ENCODE data around the gene POSTN. TPM values are rescaled to one million over a fixed set of nuclear protein-coding genes. Genes with fewer than 3 reads are reported as not detected.
"Not testable (repeated sequence)": the region's sequence is repeated elsewhere in the genome, so short reads cannot be mapped to it uniquely, and the experiment has no call there.

POSTN gene
- total RNA-seq, 1 donor from 2014 or later, result 149 TPM

DNA sequence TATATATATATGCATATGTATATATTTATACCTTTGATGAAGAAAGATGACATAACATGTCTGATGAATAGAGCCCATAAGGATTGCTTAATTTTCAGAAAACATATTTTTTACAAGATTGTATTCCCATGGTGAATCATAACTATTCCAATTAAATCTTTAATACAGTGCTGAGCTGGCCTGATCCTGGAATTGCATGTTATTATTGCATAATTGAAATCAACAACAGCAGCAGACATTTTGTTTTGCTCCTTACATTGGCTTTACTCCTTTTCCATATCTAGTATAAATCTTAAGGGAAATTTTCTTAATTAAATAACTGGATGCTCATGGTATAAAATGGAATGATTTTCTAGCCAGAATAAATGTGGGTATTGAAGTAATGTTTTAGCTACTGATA is 22.0 kb downstream of the POSTN start:
- TF ChIP-seq, protein P1, sequence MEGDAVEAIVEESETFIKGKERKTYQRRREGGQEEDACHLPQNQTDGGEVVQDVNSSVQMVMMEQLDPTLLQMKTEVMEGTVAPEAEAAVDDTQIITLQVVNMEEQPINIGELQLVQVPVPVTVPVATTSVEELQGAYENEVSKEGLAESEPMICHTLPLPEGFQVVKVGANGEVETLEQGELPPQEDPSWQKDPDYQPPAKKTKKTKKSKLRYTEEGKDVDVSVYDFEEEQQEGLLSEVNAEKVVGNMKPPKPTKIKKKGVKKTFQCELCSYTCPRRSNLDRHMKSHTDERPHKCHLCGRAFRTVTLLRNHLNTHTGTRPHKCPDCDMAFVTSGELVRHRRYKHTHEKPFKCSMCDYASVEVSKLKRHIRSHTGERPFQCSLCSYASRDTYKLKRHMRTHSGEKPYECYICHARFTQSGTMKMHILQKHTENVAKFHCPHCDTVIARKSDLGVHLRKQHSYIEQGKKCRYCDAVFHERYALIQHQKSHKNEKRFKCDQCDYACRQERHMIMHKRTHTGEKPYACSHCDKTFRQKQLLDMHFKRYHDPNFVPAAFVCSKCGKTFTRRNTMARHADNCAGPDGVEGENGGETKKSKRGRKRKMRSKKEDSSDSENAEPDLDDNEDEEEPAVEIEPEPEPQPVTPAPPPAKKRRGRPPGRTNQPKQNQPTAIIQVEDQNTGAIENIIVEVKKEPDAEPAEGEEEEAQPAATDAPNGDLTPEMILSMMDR (IDR thresholded peaks at IDR 0.05), result no peak
- H3K9me3 ChIP-seq, result no peaks in the 10 kb centered on the region
- H3K27me3 ChIP-seq, result no peaks in the 10 kb centered on the region
- no peaks in the 10 kb centered on the region for H3K36me3 ChIP-seq
- H3K4me3 ChIP-seq, result no peak overlapping the region
- intact Hi-C loops (cut with DNase I), result no loop called here
- no peak for DNase-seq (ENCODE audit: low spot score in 2 of 2)
- H3K27ac ChIP-seq, result no peak overlapping the region
- H3K4me1 ChIP-seq, result no peaks in the 10 kb centered on the region

DNA sequence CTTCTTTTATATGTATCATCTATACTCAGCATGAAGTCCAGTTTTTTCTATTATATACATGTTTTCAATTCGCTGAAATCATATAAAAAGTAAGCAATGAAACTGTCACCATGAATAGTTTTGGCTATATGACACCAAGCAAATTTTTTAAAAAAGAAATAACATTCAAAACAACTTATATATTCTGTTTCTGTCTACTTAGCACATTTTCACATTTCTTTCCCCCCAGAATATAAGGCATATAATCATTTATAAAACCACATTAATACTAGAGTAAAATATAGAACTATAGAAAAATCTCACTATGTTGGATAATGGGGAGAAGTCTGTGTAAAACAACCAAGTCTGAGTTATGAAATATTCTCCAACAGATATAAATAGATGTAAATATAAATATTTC is 33.1 kb downstream of the POSTN start:
- intact Hi-C loops (cut with DNase I), result no loop called here
- Histone ChIP-seq H3K36me3 (no peaks in the 10 kb centered on the region), H3K4me3 (no peak overlapping the region), H3K9me3 (no peaks in the 10 kb centered on the region), H3K4me1 (no peaks in the 10 kb centered on the region), H3K27ac (no peak overlapping the region), H3K27me3 (no peaks in the 10 kb centered on the region)
- TF ChIP-seq, protein P1 (IDR thresholded peaks at IDR 0.05), result no peak
- DNase-seq (ENCODE audit: low spot score in 2 of 2), result no peak

DNA sequence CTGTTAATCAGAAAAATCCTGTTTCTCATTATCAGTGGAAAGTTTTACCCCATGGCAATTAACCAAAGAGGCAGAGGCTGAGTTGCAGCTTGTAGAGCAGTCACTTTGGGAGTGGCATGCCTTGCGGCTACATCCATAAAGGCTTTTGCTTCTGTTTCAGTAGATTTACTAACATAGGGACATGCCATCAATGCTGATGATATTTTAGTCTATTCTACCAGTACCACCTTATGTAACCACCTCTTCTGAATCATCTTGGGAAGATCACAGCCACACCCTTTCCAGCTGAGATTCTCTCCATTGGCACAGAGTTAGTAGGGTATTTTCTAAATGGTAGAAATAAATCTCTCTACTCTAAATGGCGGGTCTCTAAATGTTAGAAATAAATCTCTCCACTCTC is 37.5 kb downstream of the POSTN start:
- Histone ChIP-seq H3K36me3 (no peaks in the 10 kb centered on the region), H3K4me1 (no peaks in the 10 kb centered on the region), H3K27me3 (no peaks in the 10 kb centered on the region), H3K4me3 (no peak overlapping the region), H3K27ac (no peak overlapping the region), H3K9me3 (peaks cover 0 to 12% of the 10 kb centered on the region in 2 donors)
- intact Hi-C loops (cut with DNase I), result no loop called here
- TF ChIP-seq, protein P1 (IDR thresholded peaks at IDR 0.05), result no peak
- DNase-seq (ENCODE audit: low spot score in 2 of 2), result no peak

DNA sequence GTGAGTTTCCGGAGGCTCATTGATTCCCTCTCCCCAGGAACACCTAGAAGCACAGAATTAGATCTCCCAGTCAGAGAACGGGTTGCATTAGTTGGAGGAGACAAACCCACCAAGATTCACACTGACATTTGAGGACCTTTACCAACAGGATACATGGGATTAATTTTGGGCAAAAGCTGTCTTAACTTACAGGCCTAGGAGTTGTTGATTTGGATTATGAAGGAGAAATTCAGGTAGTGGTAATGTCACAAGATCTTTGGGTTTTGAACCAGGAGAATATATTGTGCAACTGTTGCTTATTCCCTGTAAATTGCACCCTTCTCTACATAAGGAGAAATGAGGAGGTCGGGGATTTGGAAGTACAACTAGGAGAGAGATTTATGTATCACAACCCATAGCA is 38.0 kb downstream of the POSTN start:
- Histone ChIP-seq H3K27ac (no peak overlapping the region), H3K36me3 (no peaks in the 10 kb centered on the region), H3K27me3 (no peaks in the 10 kb centered on the region), H3K9me3 (peaks cover 0 to 12% of the 10 kb centered on the region in 2 donors), H3K4me3 (no peak overlapping the region), H3K4me1 (no peaks in the 10 kb centered on the region)
- intact Hi-C loops (cut with DNase I), result no loop called here
- TF ChIP-seq, protein P1 (IDR thresholded peaks at IDR 0.05), result no peak
- DNase-seq (ENCODE audit: low spot score in 2 of 2), result no peak

DNA sequence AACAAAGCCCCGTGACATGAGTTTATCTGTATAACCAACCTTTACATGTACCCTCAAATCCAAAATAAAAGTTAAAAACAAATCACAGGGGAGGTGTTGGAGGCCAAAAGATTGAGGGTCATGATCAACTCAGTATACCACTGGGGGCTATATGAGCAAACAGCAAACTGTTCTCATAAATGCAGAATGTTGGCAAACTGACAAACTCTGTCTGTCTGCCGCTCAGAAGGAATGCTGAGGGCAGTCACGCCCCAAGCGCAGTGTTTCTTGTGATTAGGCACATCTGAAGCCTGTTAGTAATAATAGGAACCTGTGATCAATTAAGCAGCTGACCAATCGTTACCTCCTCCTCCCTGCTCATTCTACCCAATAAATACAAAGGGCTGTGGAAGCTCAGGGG is 39.8 kb downstream of the POSTN start:
- H3K27ac ChIP-seq; H3K27me3 ChIP-seq; H3K4me1 ChIP-seq; H3K4me3 ChIP-seq; intact Hi-C loops (cut with DNase I); DNase-seq (ENCODE audit: low spot score in 2 of 2); H3K36me3 ChIP-seq: not testable (repeated sequence)
- H3K9me3 ChIP-seq, result peaks cover 0 to 12% of the 10 kb centered on the region in 2 donors

DNA sequence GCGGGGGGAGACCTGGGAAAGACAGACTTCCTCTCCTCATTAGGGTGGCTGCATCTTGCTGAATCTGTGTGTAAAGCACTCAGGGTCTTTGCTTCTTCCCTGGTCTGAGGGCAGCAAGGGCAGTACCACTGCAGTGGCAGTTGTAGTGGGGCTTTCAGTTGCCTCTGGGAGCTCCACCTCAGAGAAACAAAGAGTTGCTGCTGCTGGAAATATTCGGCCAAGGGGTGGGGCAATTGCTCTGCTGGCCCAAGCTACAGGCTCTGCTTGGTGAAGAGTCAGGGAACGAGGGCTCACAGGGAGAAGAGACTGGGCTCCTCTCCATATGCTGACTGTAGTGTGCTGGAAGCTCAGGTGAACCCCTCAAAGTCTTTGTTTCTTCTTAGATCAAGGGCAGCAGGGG is 52.5 kb downstream of the POSTN start:
- no peaks in the 10 kb centered on the region for H3K27me3 ChIP-seq

More for the DNA sequence above, 52.5 kb downstream of the POSTN start:
- Histone ChIP-seq H3K9me3 (no peaks in the 10 kb centered on the region), H3K36me3 (no peaks in the 10 kb centered on the region), H3K4me1 (no peaks in the 10 kb centered on the region), H3K4me3 (no peak overlapping the region), H3K27ac (no peak overlapping the region)
- DNase-seq (ENCODE audit: low spot score in 2 of 2), result no peak
- TF ChIP-seq, protein P1 (IDR thresholded peaks at IDR 0.05), result no peak
- intact Hi-C loops (cut with DNase I), result no loop called here
